NCI-H1436 treated with DMSO at 0.1 percent for 48 hours (cell line): ENCODE measurements around the gene MTUS2.

ENCODE experiments used
- DNase-seq: peaks from one replicate; lab custom pipeline; 2025; lab: John Stamatoyannopoulos, UW

MTUS2 gene

DNA sequence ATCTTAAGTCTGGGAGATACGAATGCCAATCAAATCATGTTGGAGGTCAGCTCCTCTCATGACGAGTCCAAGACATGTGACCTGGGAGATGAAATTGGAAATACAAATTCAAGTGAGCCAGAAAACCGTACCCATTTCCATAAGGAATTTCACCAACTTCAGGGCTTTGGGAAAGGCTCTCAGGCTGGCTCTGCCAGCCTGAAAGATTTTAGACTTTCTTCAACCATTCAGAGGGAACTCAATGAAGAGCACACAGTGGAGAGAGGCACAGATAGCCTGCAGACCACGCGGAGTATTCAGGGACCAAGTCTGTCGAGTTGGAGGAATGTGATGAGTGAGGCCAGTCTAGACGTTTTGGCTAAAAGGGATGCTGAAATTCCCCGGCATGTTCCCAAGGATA lies 204.6 kb downstream of the MTUS2 start:
- no peak for DNase-seq

DNA sequence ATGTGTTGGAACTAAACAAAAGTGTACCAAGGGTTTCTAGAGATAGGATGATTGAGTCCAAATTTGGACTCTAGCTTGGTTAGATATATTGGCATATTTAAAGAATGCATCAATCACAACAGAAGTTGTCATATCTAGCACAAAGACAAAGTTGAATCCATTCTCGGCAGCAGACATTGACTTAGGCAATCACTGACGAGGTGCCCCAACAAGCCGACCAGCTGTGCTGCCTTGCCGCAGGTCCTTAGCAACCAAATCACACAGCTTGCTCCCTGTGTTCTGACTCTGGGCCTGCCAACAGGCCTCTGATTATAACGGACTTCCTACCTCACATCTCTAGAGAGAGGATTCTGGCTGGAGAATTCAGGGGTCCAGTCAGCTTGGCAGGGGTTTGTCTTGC lies 208.7 kb downstream of the MTUS2 start:
- no peak for DNase-seq

DNA sequence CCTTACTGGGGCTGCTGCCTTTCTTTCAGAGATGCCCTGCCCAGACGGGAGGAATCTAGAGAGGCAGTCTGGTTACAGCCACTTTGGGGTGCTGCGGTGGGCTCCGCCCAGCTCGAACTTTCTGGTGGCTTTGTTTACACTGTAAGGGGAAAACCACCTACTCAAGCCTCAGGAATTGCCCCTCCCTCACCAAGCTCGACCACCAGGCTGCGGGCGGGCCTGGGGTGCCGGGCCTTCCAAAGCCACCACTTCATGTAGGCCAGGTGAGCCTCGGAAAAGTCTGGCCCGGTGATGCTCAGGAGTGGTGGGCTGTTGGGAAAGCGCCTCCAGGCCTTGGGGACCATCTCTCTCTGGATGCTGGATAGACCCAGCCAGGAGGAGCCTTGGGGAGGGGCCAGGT lies 218.6 kb downstream of the MTUS2 start:
- no peak for DNase-seq

DNA sequence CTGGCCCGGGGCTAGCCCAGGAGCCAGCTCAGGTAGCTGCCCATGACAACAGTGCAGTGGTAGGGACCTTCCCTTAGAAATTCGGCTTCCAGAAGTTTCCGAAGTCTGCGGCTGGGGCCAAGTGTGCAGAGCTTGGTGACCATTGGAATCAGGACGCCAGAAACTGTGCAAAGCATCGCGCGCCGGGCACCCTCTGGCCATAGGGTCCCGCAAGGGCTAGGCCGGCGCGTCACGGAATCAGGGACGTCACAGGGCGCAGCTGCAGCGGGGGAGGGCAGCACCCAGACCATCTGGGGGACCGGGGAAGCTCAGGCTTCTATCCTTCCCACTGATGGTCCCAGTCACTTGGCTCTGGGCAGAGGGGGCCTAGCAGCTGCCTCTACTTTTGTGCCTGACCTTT lies 219.1 kb downstream of the MTUS2 start:
- no peak for DNase-seq

DNA sequence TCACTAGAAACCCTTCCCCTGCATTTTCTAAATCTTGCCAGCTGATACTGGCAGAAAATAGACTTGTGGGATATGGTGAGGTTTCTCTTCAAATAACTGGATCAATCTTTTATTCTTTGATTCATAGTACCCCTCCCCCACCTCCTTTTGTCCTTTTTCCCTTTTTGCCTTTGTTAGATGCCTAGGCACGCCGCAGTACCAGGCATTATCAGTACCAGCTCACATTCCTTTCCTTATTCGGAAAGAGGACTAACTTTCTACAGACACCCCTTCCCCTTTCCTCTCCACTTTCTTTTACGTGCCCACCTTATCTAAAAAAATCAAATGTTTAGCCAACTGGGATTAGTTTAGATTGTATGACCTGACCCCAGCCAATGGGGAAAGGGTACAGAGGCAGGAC lies 226.4 kb downstream of the MTUS2 start:
- DNase-seq: no peak

DNA sequence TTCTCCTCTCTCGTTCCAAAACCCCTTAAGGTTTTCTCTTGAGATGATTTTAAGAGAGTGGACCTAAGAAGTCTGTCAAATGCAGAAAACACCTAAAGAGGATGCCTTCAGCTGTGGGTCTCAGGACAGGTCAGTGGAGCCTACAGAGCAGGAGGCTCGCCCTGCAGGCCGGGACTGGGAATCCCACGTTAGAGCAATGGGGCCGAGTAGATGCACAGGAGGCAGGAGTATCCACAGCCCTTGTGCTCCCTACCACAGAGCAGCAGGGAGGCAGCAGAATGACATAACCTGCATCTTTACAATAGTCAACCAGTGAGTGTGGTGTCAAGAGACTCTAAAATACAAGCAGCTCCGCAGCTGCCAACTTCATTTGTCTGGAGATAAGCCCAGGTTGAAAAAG lies 229.4 kb downstream of the MTUS2 start:
- no peak for DNase-seq

DNA sequence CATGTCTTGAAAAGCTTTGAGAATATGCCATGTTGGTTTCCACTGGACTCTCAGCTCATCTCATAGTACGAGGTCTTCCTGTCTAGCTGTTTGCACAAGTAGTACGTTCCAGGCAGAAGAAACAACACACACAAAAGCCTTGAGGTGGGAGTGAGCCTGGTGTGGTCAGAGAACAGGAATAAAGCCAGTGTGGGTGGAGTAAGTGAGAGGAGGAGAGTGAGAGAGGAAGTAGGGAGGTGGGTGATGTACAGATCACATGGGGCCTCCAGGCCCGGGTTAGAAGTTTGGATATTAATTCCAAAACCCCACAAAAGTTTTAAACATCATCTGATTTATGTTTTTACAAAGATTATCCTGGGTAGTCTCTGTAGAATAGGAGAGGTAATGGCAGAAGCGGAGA lies 230.6 kb downstream of the MTUS2 start:
- no peak for DNase-seq

DNA sequence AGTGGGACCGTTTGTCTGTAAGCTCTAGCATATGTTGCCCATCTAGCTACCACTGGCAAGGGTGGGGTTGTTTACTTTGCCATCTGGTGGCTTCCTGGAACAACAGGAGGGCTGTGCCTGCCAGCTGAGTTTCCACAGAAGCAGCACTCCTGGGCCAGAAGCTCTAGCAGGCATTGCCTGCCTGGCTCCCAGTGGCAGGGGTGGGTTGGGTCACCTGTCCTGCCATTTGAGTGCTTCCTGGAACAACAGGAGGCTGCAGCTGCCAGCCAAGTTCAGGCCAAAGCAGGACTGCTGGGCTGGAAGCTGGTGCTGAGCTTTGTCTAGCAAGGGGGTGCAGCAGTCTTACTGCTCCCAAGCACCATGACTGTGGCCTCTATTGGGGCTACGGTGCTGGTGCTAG lies 239.7 kb downstream of the MTUS2 start:
- no peak for DNase-seq

DNA sequence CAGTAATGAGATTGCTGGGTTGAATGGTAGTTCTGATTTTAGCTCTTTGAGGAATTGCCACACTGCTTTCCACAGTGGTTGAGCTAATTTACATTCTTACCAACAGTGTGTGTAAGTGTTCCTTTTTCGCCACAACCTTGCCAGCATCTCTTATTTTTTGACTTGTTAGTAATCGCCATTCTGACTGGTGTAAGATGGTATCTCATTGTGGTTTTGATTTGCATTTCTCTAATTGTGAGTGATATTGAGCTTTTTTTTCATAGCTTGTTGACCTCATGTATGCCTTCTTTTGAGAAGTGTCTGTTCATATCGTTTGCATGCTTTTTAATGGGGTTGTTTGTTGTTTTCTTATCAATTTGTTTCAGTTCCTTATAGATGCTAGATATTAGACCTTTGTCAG lies 245.0 kb downstream of the MTUS2 start:
- no peak for DNase-seq

DNA sequence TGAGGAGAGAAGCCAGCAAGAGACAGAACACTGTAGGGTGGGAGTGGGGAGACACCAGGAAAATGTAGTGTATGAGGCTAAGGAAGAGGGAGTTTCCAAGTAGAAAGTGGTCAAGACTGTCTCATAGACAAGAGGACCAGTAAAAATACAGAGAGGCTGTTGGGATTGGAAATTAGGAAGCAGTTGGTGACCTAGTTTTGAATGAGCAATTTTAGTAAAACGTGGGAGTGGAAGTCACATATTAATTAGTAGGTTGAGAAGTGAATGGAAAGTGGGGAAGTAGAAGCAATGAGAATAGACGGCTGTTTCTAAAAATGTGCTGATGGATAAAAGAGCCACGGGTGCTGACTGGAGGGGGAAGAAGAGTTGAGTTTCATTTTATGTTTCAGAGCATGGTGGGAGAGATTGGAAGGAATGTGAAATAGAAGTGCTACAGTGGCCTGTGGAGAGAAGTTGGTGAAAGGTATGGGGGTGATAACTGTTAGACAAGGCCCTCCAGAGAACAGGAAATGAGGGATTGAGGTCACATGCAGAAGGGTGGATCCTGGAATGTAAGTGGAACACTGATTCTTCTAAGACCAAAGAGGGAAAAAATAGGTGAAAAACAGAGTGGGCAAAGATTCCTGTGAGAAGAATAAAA lies 247.3 kb downstream of the MTUS2 start:
- DNase-seq: no peak

DNA sequence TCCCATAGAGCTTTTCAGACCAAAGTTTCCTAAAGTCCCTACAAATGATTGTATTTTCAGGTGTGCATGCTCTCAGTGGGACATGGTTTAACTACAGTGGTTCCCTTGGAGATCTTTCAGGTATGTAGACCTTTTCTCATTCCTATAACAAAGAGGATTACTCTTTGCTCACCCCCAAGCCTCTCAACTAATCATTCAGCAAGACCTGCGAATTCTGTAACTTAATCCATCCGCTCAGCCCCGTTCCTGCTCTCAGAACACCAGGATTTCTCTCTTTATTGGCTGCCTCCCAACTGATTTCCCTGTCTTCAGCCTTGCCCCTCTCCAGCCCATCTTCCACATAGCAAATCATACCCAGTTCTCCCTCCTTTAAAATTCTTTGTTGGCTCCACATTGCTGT lies 253.6 kb downstream of the MTUS2 start:
- no peak for DNase-seq

DNA sequence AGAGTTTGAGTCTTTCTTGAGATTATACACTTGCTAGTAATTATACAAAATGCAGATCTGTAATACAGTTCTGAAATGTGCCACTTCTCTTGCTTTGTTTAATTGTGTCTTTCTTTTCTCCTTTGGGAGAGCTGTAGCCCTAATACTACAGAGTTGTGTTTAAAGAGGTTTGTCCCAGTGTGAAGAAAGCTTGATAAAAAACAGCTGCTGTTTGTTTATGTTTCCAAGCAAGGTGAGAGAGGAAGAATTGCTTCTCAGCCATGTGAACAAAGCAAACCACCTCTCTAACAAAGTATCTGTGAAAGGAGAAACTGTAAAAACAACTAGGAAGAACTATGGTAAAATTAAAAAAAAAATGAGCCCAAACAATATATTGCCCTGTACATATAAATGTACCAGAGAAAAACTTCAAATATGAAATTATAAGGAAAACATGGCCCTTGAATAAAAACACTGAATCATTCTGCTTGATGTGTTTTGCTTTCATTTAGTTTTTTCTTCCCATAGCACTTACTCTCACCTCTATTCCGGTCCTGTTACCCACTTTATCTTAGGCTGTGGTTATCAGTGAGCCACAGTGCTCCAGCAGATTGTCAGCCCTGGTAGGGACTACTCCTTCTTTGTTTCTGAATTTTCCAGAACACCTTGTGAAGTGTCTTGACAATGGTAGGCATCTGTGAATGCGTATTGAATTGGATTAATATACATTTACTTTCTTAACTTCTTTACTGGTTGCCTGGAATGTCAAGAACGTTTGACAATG lies 257.1 kb downstream of the MTUS2 start:
- DNase-seq: no peak

DNA sequence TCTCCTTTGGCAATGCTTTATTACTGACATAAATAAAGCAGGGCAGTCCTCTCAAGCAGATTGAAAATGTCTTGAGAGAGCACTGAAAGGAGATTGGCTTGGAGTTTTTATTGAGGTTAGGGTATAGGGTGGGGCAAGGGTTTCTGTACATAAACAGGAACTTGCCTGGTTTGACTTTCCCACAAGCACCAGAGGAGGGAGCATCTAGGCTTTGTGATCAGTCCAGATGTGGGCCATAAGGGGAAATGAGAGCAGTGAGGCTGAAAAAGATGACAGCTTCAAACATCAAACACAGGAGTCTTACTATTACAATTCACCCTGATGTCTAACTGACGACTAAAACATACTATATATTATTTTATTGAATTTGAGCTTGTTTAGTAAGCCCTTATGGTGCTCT lies 260.9 kb downstream of the MTUS2 start:
- DNase-seq: no peak

DNA sequence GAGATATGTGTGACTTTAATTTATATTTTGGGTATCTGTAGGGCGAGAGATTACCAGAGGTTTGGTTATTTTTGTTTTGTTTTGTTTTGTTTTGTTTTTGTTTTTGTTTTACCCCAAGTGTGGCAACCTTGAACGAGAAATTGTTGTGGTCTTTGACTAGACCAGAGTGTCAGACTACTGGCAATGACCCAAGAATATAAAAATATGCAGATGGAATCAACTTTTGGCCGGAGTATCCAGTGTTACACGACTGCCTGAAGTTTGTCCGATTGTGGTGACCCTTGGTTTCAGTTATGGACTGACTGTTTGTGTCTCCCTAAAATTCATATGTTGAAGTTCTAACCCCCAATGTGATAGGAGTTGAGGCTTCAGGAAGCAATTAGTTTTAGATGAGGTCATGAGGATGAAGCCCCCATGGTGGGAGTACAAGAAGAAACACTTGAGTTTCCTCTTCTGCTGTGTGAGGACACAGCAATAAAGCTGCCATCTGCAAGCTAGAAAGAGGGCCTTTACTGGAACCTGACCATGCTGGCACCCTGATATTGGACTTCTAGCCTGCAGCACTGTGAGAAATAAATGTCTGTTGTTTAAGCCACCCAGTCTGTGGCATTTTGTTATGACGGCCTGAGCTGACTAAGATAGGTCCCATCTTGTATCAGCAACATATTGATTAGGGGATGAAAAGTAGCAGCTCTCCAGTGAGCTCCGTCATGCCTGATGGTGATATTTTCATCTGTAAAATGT lies 261.7 kb downstream of the MTUS2 start:
- DNase-seq: no peak

DNA sequence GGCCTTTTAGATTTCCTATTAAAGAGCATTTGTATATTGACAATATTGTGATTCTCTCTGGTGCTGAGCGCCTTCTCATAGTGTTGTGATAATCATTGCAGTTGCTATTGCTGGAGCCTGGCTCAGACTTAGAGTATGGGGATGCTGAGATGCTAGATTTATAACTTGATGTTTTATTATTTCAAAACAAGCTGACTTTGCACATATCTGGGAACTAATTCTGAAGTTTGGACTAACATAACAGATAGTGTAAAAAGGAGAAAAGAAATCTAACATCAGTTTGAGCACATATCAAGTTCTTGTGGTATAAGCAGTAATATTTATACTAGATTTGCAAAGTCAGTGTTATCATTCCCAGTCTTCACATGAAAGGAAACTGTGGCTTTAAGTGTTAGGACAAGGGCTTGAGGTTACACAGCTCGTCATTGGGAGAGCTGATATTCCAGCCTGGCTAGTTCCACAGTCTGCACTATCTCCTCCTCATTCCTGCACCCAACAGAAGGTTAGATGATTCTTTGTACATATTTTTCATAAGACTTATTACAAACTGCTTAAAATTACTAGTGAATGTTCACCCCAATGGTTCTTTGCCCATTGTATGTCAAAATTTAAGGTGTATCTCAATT lies 279.8 kb downstream of the MTUS2 start:
- DNase-seq: no peak

DNA sequence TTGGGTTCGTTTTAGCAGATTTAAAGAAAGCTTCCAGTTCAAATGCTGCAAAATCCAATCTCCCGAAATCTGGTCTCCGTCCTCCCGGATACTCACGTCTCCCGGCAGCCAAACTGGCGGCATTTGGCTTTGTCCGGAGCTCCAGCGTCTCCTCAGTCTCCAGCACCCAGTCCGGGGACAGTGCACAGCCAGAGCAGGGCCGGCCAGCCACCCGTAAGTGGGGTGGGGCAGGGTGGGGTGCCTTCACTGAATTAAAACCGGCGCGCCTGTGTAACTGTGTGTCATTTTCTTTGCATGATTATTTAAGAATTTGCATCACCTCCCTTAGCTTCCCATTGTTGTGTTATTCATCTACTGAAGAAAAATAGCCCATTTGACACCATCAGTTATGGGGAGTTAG lies 280.6 kb downstream of the MTUS2 start:
- DNase-seq: no peak

DNA sequence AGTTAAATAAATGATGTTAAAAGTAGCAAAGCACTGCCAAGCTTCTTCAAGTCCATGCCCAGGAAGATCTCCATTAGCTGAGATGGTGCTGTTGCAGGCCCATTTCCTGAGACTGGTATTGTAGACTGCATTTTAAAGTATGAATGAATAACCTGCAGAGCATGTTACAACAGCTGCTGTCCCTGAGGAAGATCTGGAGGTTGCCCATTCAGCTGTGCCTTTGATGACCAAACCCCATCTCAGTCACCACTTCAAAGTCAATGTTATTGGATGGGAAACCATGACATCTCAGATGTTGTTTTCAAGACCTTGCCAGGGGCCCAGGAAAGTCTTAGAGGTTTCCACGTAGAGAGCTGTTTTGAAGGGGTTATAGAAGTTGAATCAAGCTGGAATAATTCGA lies 281.3 kb downstream of the MTUS2 start:
- DNase-seq: no peak

DNA sequence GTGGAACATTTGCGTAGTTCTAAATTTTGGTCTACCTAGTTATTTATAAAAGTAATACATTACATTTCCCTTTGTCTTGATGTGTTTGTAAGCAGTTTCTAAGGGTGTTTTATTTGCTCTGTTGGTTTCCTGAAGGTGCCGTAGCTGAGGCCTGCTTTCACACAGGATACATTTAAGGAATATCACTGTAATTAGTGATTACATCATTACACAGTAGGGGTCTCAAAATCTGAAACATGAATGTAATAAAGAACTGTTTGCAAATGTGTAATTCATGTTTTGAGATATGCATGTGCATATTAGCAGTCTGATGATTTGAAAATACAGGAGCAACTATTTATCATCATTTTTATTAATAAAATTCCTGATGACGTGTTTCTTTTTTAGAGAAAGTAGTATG lies 281.8 kb downstream of the MTUS2 start:
- no peak for DNase-seq

DNA sequence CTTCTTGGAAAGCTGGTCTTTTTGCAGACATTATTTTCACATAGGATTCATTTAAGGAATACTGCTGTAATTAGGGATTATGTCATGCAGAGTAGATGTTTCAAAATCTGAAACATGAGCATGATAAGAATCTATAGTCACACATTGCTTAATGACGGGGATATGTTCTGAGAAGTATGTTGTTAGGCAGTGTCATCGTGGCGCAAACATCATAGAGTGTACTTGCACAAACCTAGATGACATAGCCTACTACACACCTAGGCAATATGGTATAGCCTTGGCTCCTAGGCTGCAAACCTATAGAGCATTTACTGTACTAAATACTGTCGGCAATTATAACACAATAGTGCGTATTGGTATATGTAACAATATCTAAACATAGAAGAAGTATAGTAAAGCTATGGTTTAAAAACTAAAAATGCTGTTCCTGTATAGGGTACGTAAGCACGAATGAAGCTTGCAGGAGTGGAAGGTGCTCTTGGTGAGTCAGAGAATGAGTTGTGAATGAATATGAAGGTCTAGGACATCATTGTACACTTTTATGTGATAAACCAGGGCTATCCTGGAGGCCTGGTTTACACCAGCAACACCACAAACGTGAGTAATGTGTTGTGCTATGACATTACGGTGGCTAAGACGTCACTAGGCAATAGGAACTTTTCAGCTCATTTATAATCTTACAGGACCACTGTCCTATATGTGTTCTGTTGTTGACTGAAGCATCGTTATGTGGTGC lies 283.1 kb downstream of the MTUS2 start:
- no peak for DNase-seq

DNA sequence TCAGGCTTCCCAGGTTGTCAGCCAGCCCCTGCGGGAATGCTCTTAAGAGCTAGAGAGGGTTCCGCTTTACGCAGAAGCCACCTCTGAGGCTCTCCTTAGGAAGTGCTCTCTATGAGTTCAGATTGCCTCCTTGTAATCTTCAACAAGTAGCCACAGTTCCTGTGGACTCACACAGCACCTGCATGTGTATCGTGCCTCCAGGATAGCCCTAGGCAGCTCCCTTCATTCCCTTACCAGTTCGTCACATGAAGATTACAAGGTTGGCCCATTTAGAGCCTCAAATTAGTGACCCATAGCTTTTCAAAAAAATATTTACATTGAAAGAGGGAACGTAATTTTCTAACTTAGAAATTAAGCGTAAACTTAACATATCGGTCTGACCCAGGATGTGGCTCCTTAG lies 284.3 kb downstream of the MTUS2 start:
- no peak for DNase-seq

DNA sequence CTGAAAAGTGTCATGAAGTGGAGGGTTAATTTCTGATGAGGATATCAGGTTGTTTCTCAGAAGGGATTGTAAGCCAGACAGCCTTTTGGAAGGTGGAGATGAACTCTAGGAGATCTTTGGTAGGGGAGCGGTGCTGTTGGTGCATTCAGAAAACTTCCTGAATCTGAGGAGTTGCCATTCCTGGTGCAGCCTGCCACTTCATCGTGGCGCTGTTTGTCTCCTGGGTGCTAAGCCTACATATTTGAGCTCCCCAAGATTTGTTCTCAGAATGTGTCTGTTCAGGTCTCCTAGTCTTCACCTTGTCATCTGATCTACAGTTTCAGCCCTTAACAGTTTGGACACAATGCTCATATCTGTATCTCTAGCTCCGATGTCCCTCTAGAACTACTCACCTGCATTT lies 285.6 kb downstream of the MTUS2 start:
- DNase-seq: no peak

DNA sequence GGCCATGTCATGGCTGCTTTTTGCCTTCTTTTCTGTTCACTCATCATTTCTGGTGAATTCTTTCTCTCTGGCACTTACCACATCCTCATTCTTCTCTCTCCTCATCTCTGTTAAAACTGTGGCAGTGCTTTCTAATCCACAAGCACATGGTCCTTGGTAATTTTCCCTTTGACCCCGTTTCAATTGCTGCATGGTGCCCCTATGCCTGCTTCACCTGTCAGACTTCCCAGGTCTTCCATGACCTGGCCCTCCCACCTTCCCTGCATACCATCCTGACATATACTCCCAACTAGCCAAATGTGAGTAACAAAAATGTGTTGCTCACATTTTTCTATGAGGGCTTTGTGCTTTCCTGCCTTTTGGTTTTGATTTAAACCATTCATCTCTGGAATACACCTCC lies 286.5 kb downstream of the MTUS2 start:
- no peak for DNase-seq
